ENCODE data around the gene ZG16.
"Not testable (repeated sequence)": the region's sequence is repeated elsewhere in the genome, so short reads cannot be mapped to it uniquely, and the experiment has no call there.

Gene ZG16

GRCh38 chr16:29737713-29738112 lies 40.3 kb upstream of the ZG16 start:
- Histone ChIP-seq H3K4me3 (ENCODE audit: low read depth, low read length, poor library complexity, severe bottlenecking) (no peak overlapping the region), H3K9ac (ENCODE audit: low read length) (no peak overlapping the region), H2AFZ (ENCODE audit: low read length) (no peak overlapping the region), H4K20me1 (ENCODE audit: insufficient read depth, low read length) (no peaks in the 10 kb centered on the region), H3K27me3 (ENCODE audit: insufficient read depth, low read length) (no peaks in the 10 kb centered on the region), H3K9me2 (ENCODE audit: low read depth, low read length) (no peaks in the 10 kb centered on the region), H3K27ac (ENCODE audit: low read depth, low read length, poor library complexity, severe bottlenecking) (no peak overlapping the region), H3K4me2 (ENCODE audit: low read length) (no peak overlapping the region), H3F3A (ENCODE audit: insufficient read depth, low read length) (no peaks in the 10 kb centered on the region), H3K36me3 (ENCODE audit: insufficient read depth, low read length) (no peaks in the 10 kb centered on the region), H3K79me2 (ENCODE audit: insufficient read depth, low read length) (no peaks in the 10 kb centered on the region), H3K4me1 (ENCODE audit: insufficient read depth, low read length, severe bottlenecking) (peaks cover 14% of the 10 kb centered on the region), H3K9me3 (ENCODE audit: low read length) (no peaks in the 10 kb centered on the region)
- TF ChIP-seq EZH2 (IDR thresholded peaks at IDR 0.05; ENCODE audit: borderline replicate concordance, low read length) = no peak
- TF ChIP-seq CTCF (IDR thresholded peaks at IDR 0.05; ENCODE audit: low read length) = no peak

DNA sequence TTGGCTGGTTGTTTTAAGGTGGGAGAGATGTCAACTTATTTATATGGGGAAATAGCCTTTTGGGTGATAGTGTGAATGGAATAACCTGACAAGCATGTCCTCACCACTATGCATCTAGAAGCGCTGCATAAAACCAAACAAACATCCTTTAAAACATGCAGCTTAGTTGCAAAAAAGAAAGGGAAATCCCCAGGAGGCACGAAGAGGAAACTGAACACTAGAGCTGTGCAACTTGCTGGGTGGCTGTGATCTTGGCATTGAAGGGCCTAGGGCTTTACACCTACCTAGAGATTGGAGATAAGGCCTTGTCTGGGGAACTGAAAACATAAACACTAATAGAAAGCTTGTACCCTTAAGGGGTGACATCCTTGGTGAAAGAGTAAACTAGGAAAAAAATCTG lies 39.5 kb upstream of the ZG16 start:
- TF ChIP-seq EZH2 (IDR thresholded peaks at IDR 0.05; ENCODE audit: borderline replicate concordance, low read length) = no peak
- TF ChIP-seq CTCF (IDR thresholded peaks at IDR 0.05; ENCODE audit: low read length) = no peak
- no peak overlapping the region for H3K27ac ChIP-seq (ENCODE audit: low read depth, low read length, poor library complexity, severe bottlenecking)

GRCh38 chr16:29739927-29740629 lies 38.0 kb upstream of the ZG16 start:
- not testable (repeated sequence) for H3K9ac ChIP-seq (ENCODE audit: low read length); H3F3A ChIP-seq (ENCODE audit: insufficient read depth, low read length); H3K9me3 ChIP-seq (ENCODE audit: low read length); H3K4me2 ChIP-seq (ENCODE audit: low read length); H2AFZ ChIP-seq (ENCODE audit: low read length); H4K20me1 ChIP-seq (ENCODE audit: insufficient read depth, low read length); H3K9me2 ChIP-seq (ENCODE audit: low read depth, low read length); H3K36me3 ChIP-seq (ENCODE audit: insufficient read depth, low read length); H3K79me2 ChIP-seq (ENCODE audit: insufficient read depth, low read length); H3K27ac ChIP-seq (ENCODE audit: low read depth, low read length, poor library complexity, severe bottlenecking); H3K27me3 ChIP-seq (ENCODE audit: insufficient read depth, low read length); H3K4me3 ChIP-seq (ENCODE audit: low read depth, low read length, poor library complexity, severe bottlenecking)
- peaks cover 14% of the 10 kb centered on the region for H3K4me1 ChIP-seq (ENCODE audit: insufficient read depth, low read length, severe bottlenecking)

More for the DNA sequence above, 39.5 kb upstream of the ZG16 start:
- Histone ChIP-seq H3K9me2 (ENCODE audit: low read depth, low read length) (no peaks in the 10 kb centered on the region), H3K79me2 (ENCODE audit: insufficient read depth, low read length) (no peaks in the 10 kb centered on the region), H4K20me1 (ENCODE audit: insufficient read depth, low read length) (no peaks in the 10 kb centered on the region), H2AFZ (ENCODE audit: low read length) (no peak overlapping the region), H3K4me3 (ENCODE audit: low read depth, low read length, poor library complexity, severe bottlenecking) (no peak overlapping the region), H3K36me3 (ENCODE audit: insufficient read depth, low read length) (no peaks in the 10 kb centered on the region), H3F3A (ENCODE audit: insufficient read depth, low read length) (no peaks in the 10 kb centered on the region), H3K9me3 (ENCODE audit: low read length) (no peaks in the 10 kb centered on the region), H3K4me2 (ENCODE audit: low read length) (no peak overlapping the region; the same call in 1 of the 2 replicates), H3K27me3 (ENCODE audit: insufficient read depth, low read length) (no peaks in the 10 kb centered on the region), H3K9ac (ENCODE audit: low read length) (no peak overlapping the region), H3K4me1 (ENCODE audit: insufficient read depth, low read length, severe bottlenecking) (peaks cover 14% of the 10 kb centered on the region)

DNA sequence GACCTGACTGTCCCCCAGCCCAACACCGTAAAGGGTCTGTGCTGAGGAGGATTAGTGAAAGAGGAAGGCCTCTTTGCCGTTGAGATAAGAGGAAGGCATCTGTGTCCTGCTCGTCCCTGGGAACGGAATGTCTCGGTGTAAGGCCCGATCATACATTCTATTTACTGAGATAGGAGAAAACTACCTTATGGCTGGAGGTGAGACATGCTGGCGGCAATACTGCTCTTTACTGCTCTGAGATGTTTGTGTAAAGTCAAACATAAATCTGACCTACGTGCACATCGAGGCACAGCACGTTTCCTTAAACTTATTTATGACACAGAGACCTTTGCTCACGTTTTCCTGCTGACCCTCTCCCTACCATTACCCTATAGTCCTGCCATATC lies 37.4 kb upstream of the ZG16 start:
- H3K9ac ChIP-seq (ENCODE audit: low read length); H3K4me3 ChIP-seq (ENCODE audit: low read depth, low read length, poor library complexity, severe bottlenecking); H2AFZ ChIP-seq (ENCODE audit: low read length); H3K4me2 ChIP-seq (ENCODE audit: low read length); H3K27me3 ChIP-seq (ENCODE audit: insufficient read depth, low read length); H3K79me2 ChIP-seq (ENCODE audit: insufficient read depth, low read length); H3K27ac ChIP-seq (ENCODE audit: low read depth, low read length, poor library complexity, severe bottlenecking); H3K36me3 ChIP-seq (ENCODE audit: insufficient read depth, low read length); H3F3A ChIP-seq (ENCODE audit: insufficient read depth, low read length); H4K20me1 ChIP-seq (ENCODE audit: insufficient read depth, low read length); H3K9me2 ChIP-seq (ENCODE audit: low read depth, low read length); H3K9me3 ChIP-seq (ENCODE audit: low read length): not testable (repeated sequence)
- peaks cover 18% of the 10 kb centered on the region for H3K4me1 ChIP-seq (ENCODE audit: insufficient read depth, low read length, severe bottlenecking)

Data from OCI-LY1 (cell line).